ENCODE measurements around the gene GAL3ST1.
"Not testable (repeated sequence)": the region's sequence is repeated elsewhere in the genome, so short reads cannot be mapped to it uniquely, and the experiment has no call there.

Gene GAL3ST1

DNA sequence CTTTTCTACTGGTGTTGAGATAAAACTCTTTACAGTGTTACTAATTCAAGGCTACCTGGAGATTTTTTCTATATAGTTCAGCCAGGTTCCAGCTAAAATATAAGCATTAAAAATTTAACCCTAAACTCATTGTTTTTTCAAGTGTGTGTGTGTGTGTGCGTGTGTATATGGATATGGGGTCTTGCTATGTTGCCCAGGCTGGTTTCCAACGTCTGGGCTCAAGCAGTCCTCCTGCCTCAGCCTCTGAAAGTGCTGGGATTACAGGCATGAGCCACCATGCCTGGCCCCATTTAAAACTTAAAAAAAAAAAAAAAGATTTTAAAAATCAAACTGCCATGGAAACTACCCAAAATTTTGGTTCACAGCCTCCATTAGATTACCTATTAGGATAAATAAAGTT lies 21.7 kb upstream of the GAL3ST1 start:
- DNase-seq: no peak

DNA sequence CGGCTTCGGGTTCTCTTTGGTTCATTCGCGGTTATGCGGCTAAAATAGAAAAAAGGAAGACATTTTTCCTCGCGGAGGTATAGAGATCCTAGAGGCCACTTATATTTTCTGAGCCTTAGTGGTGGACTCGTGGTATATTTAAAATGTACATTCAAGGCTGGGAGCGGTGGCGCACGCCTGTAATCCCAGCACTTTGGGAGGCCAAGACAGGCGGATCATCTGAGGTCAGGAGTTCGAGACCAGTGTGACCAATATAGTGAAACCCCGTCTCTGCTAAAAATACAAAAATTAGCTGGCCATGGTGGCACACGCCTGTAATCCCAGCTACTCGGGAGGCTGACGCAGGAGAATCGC lies 17.9 kb upstream of the GAL3ST1 start:
- DNase-seq: not testable (repeated sequence)

DNA sequence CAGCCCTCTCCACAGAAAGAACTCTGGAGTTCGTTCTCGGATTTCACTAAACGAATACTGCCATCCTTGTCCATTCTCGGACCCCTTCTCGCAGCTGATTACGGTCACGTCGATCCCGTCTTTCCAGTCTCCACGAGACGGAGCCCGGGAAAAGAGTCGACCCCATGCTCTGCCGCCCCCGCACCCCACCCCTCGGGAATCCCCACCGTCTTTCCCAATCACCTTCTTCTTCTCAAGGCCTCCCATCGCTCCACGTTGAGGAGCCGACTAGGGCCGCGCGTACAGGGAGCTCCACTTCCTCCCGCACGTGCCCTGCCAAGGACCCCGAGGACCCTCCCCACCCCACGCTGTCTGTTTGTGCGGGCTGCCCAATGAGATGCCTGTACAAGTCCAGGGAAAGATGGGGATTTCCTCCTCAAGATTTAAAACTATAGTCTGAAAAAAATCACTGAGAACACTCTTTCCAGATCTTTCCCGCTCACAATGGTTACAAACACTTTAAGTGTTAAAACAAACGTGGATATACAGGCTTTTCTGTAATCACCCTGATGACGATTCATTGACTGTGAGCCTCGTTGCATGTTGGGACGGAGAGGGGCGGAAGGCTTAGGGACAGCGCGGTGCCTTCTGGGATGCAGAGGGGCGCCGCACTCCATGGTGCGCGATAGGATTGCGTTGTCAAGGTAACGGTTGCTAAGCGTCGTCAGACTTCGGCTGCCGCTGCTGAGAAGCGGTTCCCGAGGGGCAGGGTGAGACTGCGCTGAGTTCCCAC lies 17.3 kb upstream of the GAL3ST1 start, which contains the start of gene PES1:
TSS of gene PES1 (minus strand) at position 323 of the 772 bp plus-strand sequence. CDS start at position 246, 77 bp downstream.
- DNase-seq: peak; percentile 96

DNA sequence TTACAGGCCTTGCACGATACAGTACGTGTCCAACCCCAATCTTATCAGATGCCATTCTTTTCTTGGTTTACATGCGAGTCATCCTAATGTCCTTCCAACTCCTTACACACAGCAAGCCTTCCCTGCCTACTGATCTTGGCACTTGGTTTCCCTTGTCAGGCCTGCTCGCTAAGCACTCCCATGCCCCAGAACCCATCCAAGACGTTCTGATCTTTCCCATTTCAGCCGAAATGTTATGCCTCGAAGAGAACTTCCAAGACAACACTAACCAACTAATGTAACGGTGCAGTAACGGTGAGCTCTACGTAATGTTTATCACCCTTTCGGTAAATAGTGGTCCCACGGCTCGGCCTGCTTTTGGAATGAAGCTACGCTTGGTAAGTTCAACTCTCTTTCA lies 16.7 kb upstream of the GAL3ST1 start:
- no peak for DNase-seq

DNA sequence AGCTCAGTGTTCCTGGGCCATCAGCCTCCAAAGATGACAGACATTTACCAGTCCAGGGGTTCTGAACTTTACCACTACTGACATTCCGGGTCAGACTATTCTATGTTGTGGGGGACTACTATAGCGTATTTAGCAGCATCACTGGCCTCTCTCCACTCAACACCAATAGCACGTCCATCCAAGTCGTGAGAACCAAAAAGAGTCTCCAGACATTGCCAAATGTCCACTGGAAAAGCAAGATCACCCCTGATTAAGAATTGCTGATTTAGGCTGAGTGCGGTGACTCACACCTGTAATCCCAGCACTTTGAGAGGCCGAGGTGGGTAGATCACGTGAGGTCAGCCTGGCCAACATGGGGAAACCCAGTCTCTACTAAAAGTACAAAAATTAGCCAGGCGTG lies 11.9 kb upstream of the GAL3ST1 start:
- DNase-seq: no peak

DNA sequence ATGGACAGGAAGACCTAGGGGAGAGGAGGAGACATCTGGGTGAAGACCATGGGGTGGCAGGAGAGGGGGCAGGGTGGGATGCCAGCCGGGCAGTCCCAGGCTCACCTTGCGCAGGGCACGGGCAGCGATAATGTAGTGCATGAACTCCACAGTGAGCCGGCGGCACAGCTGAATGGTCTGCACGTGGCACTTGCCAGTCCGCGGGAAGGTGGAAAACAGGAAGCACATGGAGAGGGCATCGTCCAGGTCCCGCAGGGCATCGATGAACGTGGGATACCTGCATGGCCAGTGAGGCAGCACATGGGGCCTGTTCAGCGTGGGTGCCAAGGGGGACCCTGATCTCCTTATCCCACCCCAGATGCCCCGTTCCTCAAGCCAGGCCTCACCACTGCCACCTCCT lies 10.0 kb upstream of the GAL3ST1 start:
- no peak for DNase-seq

DNA sequence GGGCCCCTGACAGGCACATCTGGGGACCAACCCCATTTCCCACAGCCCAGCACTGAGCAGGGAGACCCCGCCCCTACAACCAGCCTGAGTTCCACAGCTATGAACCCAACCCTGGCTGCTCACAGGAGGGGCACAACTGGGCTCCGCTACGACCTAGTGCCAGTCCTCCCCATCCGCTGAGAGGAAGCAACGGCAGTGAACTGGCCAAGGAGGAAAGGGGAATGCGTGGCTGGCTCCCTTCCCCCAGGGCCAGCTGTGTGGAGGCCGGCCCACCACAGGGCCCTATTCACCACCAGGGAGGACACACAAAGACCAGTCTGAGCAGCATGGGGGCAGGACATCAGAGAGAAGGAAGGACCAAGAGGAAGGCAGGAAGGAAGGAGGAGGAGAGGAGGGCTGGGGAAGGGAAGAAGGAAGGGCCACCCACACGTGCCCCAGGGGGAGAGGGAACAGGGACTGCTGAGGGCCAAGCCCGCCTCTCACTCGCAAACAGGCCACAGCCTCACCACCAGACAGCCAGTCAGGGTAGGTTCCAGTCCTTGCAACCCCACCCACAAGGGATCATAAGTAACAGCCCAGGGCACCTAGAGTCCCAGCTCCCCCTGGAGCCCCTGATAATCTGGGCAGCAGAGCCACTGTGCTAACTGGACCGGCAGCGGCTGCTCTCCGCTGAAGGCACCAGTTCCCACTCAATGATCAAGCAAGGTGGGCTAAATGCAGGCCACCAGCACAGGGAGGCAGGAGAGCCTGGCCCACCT lies 8.5 kb upstream of the GAL3ST1 start:
- no peak for DNase-seq

DNA sequence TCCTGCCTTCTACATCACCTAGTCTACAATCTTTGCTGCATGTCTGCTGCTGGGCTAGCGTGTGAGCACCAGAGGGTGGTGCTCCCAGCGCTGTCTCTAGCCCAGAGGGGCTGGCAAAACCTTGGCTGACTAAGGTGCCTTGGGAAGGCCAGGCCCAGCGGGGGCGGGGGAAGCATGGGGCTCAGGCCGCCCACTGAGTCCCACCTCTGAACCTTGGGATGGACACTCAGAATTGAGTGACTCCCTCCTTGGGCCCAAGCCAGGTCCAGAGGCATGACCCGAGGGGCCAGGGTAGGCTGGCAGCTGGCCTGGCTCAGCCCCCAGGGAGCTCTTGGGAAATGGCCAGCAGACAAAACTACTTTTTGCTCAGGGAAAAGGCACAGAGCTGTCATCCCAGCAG lies 7.6 kb upstream of the GAL3ST1 start:
- no peak for DNase-seq

DNA sequence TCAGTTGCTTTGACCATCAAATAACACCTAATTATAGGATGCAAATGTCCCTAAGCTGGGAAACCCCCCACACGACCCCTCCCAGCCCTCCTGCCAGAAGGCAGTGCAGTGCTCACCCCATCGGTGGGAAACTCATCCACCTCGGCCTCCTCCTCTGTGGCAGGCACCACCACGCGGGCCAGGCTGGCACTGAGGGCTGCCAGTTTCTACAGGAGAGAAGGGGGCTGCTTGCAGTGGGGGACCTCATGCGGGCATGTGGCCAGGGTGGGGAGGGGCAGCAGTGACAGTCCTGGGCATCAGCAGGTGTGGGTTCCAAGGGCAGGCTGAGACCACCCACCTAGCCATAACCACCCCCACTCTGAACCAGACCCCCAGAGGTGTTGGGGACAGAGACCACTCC lies 6.4 kb upstream of the GAL3ST1 start:
- no peak for DNase-seq

DNA sequence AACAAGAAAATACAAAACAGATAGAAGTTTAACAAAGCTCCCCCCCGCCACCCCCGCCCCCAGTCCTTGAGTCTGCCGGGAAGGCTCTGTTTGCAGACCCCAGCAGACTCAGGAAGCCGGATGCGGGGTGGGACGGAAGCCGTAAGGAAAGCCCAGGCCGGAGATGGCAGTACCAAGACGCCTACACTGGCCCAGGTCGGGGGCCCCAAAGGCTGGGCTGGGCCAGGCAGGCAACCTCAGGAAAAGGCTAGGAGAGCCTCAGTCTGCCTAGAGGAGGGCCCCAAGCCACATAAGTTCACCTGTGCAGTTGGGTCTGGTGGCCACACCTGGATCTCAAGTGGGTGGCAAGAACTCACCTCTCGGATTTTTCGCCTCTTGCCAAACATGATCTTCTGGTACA lies 4.0 kb upstream of the GAL3ST1 start:
- DNase-seq: no peak

DNA sequence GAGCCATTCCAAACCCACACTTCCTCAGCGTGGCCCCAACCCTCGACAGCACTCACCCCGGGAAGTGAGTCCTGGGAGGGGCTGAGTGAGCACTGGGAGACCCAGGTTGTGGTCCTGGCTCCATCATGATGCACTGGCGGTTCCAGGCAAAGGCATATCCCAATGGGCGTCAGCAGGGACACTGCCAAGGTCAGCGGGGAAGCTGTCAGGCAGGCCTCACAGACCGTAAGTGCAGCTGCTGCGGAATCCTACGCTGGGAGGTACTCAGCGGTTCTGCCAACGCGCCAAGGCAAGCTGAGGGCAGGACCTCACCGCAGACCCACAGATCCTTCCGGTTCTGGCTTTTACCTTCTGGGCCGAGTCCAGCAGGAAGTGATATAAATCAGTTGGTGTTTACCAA lies 1.4 kb upstream of the GAL3ST1 start:
- no peak for DNase-seq

DNA sequence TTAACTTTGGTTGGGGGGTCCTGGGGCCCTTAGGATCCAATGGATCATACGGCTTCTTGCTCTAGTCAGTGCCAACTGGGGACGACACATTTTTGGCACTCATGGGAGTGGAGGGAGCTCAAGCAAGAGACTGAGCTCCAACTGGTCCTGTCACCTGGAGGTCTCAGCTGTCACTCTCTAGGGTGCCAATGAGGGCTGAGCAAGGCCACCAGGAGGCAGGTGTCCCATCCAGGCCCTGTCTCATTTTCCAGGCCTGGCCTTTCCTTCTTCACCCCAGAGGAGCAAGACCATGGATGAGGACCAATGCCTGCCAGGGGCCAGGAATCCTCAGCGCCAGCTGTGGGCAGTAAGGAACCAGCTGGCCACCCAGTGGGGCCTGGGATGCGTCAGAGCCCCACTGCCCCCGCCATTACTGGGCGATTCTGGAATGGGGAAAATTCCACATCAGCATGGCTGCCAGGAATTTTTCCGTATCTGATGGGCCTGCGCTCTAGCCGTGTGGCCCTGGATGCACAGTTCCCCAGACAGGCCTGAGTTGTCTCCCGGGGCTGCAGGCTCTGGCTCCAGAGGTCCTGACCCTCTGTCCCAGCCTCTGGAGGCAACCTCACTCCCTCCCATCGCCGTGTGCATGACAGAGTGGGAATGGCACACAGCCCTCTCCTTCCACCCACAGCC lies 669 bp upstream of the GAL3ST1 start:
- DNase-seq: no peak

DNA sequence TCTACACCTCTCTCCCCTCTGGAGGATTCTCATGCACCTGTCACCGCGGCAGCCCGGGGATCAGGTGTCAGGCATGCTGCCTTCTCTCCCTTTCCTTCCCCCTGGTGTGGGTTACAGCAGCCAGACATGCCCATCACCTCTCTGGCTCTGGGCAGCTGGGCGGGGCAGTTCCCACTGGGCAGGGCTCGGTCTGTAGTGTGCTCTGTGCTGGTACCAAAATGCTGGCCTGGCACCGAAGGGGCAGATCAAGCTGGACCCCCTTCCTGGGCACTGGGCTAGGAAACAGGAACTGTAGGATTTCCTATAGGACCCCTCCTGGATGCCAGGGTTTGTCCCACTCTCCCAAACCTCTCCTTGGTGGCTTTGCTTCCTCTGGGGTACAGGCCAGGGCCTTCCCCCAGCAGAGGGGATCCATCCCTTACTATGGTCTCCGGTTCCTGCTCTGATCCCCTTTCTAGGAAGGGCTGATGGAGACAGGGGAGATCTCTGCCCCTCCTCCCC lies 821 bp downstream of the GAL3ST1 start:
- no peak for DNase-seq

DNA sequence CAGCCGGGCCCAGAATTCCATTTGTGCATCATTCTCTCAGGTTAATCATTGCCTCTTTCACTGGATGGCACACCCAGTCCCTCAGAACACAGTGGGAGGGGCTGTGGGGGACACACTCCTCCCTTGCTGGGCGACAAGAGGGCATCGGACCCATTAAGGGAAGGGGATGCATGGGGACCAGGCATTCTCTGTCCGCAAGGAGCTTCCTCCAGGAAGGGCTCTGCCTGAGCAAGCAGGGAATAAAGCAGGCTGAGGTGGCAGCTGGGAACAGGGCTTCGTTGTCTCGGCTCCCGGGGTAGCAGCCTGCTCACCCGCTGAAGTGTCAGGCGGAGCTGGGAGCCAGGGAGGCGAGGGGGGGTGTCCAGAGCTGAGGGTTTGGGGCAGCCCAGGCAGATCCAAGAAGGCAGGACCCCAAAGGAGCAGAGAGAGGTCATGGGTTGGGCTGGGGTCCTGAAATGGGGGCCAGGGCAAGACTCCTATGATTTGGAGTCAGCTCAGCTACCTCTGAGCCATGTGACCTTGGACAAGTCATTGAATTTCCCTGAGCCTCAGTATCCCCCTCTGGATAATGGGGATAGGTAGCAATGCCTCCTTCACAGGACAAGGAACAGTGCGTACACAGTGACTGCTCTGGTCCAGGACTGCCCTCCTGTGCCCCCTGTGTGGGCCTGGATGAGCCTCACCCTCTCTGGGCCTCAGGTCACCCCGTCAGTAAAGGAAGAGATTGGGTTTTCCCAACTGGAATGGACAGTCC lies 1.4 kb downstream of the GAL3ST1 start:
- DNase-seq: no peak

DNA sequence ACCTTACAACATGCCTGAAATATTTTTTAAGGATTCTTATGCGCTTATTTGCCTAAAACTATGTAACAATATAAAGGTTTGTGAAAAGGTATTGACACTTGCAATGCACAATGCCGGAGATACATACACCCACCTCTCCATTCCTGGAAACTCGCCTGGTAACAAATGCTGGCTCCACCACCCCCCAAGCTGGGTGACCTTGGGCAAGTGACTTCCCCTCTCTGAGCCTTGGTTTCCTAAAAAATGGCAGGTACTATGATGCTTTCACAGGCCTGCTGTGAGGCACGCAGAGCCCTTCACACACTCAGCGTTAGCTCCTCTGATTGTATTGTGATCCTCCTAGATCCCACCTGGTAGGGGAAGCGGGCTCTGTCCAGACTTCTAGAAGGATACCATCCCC lies 2.3 kb downstream of the GAL3ST1 start:
- no peak for DNase-seq

DNA sequence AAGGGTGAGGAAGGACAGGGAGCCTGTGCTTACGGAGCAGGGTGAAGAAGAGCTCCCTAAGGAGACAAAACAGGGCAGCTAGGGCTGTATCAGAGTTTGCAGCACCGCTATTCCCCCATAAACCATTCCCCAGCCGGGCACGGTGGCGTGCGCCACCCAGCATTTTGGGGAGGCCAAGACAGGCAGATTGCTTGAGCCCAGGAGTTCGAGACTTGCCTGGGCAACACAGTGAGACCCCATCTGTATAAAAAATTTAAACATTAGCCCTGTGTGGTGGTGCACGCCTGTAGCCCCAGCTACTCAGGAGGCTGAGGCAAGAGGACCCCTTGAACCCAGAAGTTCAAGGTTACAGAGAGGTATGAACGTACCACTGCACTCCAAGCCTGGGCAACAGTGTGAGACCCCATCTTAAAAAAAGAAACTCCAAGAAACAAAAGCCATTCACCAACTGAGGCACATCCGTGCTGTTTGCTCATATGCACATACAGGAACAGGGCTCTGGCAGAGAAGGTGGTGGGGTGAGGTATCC lies 4.7 kb downstream of the GAL3ST1 start:
- DNase-seq: no peak

DNA sequence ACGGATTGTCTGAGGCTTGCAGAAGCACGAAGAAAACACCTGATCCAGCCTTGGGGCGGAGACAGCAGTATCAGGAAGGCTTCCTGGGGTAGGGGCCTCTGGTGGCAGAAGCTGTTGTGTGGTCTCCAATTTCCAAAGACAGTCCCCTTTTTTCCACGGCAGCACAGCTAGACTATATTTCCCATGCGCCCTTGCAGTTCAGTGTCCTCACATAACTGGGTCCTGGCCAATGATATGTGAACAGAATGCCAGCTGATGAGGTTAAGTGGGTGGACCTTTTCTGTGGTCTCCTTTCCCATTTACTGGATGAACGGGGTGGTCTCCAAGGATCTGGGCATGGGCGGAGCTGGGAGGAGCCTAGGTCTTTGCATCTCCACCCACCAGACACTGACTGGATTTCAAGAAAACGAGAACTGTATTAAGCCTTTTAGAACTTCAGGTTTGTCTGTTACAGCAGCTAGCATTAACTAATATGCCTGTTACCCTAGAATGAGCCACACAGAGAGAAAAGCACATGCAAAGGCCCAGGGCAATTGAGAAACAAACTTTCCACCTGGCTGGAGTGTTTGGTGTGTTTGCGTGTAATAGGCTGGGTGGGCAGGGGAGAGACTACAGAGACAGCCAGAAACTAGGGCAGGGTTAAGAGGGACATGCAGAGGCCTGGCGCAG lies 6.2 kb downstream of the GAL3ST1 start:
- no peak for DNase-seq

DNA sequence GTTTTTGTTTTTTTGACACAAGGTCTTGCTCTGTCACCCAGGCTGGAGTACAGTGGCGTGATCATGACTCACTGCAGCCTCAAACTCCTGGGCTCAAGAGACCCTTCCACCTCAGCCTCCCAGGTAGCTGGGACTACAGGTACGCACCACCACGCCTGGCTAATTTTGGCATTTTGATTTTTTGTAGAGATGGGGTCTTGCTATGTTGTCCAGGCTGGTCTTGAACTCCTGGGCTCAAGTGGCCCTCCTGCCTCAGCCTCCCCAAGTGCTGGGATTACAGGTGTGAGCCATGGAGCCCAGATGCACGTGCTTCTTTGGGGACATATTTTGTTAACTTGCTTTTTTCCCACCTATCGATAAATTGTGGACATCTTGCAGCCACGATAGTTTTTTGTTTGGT lies 7.2 kb downstream of the GAL3ST1 start:
- DNase-seq: not testable (repeated sequence)

DNA sequence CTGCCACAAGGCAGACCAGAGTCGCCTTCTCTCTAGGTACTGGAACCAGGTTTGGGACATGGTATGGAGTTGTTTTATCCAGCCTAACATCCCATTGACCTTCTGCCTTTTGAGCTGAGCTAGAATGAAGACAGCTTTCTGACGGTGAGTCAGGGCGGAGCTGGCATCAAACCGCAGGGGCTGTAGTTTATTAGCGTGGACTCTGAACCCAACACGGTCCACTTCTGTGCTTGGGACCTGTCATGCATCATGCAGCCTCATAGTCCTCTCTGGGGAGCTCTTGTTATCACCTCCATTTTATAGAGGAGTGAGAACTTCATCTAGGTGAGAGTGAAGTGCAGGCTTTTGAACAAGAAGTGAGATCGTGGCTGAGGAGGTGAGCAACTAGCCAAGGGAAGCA lies 8.3 kb downstream of the GAL3ST1 start:
- no peak for DNase-seq

DNA sequence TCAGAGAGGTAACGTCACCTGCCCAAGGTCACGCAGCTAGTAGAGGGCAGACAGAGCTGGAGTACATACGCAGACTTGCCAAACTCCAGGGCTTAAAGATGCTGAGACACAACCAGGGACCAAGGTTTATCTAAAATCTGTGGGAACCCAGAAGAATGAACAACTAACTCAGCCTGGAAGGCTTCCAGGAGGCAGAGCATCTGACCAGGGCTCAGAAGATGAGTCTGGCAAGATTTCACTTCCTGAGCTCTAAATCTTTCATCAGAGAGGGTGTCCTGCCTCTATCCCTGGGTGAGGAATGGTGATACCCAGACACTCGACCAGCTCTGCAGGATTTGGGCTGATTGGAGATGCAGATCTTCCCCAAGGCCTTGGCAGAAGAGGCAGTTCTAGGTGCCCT lies 9.1 kb downstream of the GAL3ST1 start:
- DNase-seq: no peak

DNA sequence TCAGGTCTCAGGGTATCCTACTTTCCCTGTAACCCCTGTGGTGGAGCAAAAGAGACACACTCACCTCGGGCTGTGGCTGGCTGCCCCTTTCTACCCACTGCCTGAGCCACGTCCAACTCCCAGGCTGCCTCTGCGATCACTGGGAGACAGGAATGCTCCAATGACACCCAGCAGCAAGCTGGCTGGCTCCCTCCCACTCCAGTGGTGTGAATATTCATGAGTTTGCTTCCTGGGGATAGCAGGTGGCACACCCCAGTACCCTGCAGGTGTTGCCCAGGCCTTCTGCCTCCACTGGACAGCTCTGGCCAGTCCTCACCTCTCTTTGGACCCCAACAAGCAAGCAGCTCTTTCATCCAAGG lies 9.7 kb downstream of the GAL3ST1 start:
- DNase-seq: no peak

DNA sequence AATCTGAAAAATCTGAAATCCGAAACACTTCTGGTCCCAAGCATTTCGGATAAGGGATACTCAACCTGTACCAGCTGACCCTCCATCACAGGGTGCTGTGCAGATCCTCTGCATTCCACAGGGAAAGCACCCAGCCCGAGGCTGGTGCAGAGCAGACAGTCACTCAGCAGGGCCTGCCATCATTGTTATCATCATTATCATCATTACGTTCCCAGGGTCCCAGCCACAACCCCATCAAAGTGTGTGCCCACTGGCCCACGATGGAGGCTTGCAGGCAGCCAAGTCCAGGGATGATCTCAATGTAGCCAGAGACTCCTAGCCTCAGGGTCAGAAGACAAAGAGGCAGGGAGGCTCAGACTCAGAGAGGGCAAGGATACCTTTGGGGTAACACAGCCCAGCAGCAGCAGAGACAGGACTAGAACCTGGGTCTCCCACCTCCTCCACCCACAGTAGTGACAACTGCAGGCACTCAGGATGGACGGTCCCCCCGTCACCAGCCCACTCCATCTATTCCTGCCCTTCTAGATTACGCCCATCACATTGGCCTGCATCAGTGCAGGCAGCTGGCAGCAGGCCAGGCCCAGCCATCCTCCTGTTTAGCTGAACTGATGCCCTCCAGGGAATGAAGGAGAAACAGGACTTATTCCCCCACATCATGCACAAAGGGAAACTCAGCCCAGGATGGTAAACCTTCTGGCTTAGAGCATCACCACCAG lies 10.3 kb downstream of the GAL3ST1 start:
- no peak for DNase-seq

Measured in activated CD4-positive, alpha-beta T cell treated with anti-CD3 and anti-CD28 coated beads, Interleukin-2, Interleukin-6, amounts not matched to agents 100 ng/mL and 50 ng/mL, durations not matched to agents 16 hours and 8 hours (primary cell).